Limb (tissue), 2 donors: ENCODE data around the gene DPCD.
A peak's percentile ranks its signal among the peaks of the same experiment; 100 is the strongest.

Experiments used
- DNase-seq, 2 donors: peaks; one replicate each; pipeline ENCODE4 v3.0.0-alpha.2; 2016; ENCODE audit errors: extremely low spot score in 2 of 2

Gene DPCD

DNA sequence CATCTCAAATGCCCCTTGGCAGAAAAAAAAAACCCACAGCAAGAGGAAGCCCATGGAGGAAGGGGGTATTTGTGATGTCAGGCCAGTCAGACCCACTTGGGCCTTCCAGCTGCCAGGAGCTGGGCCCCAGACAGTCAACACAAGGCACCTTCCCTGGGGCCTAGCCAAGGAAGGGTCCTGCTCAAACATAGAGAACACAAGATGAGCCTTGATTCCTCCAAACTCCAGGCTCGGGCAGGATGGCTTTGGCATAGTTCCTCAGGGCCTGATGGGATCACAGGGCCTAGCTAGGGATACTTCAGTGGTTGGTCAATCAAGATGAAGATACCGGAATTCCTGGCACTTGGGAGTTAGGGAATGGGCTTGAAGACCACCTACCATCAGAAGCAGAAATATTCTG lies 30.8 kb downstream of the DPCD start:
- no peak for DNase-seq

DNA sequence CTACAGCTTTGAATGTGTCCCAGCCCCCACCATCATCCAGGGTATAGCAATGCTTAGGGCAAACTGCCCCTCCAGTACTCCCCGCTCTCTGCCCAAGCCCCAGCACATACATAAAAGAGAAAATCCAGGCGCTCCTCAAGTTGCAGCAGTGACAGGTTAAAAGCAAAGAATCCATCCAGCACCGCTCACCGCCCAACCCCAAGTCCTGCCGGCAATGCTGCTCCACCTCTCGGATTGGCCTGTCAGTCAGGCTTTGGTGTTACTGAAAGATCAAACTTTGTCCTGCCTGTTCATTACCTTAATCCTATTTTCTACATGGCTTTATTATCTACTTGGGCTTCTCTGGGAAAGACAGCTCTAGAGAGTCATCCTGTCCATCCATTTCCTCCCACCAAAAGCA lies 31.9 kb downstream of the DPCD start:
- no peak for DNase-seq

DNA sequence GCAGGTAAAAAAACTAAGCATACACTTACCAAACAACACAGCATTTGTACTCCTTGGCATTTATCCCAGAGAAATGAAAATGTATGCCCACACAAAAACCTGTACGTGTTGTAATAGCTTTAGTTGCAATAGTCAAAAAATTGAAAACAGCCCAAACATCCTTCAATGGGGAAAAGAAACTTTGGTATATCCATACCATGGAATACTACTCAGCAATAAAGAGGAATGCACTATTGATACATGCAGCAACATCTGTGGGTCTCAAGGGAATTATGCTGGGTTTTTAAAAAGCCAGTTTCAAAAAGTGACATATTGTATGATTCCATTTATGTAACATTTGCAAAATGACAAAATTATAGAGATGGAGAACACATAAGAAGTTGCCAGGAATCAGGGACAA lies 35.4 kb downstream of the DPCD start:
- no peak for DNase-seq

DNA sequence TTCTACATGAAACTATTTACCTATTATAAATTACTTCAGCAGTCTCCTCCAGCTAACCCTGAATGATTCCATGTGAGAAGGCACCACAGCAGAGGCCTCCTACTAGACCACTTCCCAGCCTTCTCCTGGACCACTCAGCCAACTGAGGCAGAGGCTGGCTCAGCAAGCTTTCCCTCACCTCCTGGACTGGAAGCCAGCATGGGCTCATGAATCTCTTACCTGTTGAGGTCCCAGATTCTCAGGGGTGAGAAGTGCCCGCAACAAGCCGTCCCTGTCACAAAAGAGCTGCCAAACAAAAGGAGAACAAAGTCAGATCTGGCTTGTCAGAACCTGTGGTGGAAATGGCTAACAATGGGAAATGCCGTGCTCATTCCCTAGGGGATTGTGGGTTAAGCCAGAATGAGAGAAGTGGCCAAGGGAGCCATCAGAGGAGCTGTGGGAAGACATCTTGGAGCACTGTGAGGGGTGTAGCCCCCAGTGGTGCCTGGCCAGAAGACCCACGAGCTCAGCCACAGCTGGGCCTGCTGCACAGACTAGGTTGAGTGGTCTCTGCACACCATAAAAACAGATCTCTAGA lies 36.5 kb downstream of the DPCD start:
- no peak for DNase-seq

DNA sequence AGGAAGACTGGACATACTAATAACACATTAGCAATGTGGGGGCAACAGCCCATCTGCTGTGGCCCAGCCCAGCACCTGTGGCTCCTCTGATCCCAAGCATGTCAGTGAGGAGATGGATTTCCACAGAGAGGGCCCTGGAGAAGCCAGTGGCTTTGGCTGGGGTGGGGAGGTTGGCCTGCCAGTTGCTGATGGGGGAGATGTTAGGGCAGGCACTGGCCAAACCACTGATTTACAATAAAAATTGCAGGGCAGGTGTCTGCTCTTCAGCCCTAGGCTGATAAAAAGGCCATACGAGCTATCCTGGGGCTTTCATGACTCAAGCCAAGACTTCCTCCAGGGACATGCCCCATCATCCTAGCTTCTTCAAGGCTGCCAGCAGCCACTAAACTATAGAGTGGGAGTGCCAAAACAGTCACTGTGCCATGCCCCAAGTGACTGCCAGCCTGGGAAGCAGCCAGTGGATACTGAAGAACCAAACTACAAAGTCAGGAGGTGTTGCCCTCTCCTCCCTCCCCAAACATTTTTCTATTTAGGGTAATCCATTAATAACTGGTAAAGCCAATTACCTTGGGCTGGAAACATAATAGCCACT lies 37.8 kb downstream of the DPCD start:
- no peak for DNase-seq

DNA sequence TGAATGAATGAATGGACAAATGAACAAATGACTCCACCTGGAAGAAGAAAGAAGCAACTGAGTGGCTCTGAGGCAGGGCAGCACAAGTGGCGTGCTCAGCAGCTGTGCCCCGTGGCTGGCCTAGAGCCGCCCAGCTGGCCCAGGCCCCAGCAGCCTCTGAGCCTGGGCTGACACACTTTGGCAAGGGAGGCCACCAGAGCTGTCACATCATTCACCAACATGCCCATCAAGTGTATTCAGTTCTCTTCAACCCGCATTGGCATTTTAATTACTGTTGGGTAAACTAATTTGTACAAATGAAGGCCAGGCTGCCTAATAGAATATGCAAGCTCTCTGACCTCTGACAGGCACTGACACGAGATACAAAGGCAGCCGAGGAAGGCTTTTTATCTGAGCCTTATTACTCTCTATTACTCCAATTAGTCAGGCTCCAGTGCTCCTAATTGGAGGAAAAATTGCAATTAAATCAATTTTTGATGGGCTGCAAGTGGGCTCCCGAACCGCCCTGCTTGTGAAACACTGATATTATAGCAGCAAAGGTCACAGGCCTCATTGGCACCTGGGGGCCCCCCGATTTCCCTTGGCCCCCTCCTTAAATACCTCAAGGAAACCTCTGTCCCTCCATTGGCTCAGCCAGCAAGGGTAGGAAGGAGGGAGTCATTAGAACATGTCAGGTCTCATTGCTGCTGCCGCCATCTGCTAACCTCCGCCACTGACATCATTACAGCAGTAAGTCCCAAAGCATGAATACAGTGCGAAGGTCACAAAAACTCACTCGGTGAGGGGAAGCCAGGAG lies 41.9 kb downstream of the DPCD start:
- peak in 1 of 2 donors; percentile 7 for DNase-seq

DNA sequence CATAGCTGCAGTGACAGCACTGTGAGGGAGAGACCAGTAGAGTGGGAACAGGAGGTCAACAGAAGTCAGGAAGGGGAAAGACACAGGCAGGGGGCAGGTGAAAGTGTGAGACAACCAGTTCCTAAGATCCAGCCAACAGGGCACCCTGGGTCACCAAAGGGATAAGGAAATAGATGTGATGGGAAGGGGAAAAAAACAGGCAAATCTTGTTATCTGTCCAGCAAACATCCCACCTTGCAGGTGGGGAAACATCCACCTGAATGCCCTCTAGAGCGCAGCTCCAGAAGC lies 42.5 kb downstream of the DPCD start:
- no peak for DNase-seq

DNA sequence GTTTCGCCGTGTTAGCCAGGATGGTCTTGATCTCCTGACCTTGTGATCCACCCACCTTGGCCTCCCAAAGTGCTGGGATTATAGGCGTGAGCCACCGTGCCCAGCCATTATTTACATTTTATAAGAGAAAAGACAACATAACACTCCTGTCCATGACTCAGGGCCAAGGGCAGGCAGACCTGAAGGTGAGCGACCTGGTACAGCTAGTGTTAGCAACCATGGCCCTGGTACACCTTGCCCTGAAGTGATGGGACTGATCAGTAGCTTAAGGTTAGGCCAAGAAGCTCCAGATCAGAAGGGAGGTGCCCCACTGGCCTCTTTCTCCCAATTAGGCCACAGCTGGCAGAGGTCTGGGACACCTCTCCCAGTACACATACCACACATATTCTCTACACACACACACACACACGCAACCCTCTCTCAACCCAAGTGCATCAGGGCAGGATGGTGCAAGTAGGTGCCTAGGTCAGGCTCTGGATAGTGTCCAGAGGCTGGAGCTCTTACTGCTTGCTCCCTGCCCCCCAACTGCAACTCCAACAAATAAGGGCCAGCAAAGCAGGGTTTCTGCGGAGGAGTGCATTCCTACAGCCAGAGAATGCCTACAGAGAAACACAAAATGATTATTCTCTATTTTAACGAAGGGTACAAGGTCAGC lies 43.8 kb downstream of the DPCD start:
- DNase-seq, result peak in 1 of 2 donors; percentile 4

DNA sequence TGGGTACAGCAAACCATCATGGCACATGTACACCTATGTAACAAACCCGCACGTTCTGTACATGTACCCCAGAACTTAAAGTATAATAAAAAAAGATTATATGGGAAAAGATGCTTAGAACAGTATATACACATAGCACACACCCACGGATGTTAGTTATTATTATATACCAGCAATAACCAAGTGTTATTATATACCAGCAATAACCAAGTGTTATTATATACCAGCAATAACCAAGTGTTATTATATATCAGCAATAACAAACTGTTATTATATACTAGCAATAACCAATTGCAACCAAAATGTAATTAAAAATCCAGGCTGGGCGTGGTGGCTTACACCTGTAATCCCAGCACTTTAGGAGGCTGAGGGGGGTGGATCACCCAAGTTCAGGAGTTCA lies 45.4 kb downstream of the DPCD start:
- DNase-seq, result peak in 1 of 2 donors; percentile 1

DNA sequence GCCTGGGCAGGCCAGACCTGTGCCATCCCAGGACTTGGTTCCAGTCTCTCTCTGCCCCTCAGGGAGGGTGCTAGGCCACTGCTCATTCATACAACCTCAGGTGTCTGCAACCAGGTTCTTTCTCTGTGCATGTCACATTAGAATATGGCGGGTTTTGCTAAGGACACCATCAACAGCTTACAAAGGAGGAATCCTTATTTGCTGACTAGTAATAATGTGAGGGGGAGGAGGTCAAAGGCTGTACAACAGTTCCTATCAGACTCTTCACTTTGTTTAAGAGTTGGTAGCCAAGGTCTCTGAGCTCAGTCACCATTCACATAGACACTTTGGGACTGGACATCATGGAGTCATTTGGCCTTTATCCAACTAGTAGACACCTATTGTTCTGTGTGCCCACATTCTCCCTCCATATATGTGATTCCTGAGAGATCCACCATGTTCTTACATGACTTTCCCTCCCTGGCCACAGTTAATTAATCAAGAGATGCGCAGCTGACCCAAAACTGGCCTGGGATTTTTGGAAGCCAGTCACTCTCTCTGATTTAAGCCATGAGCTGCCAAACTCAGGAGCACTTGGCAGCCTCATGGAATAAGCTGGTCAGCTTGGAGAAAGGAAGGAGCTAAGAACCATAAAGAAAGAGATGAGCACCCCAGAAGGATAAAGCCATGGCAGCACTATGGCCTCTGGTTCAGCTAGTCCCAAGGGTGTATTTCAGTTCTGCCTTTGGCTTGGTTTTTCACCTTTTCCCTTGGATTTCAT lies 51.2 kb downstream of the DPCD start:
- DNase-seq, result no peak

DNA sequence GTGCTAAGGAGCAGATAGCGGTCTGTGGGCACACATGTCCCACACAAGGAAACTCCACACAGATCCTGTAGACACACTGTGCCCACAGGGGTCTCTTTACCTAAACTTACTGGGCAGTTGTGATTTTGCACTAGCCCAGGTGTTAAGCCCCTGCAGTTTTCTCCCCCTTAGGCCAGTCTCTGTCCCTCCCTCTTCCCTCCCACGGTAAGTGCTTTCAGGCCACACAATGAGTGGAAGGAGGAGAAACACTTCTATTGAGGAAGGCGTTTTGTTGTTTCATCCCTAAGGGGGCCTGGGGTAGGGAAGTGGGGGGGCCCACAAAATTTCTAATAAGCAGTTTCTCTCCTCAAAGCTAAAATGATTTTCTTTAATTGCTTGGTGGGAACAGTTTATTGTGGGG lies 55.4 kb downstream of the DPCD start:
- DNase-seq, result no peak

DNA sequence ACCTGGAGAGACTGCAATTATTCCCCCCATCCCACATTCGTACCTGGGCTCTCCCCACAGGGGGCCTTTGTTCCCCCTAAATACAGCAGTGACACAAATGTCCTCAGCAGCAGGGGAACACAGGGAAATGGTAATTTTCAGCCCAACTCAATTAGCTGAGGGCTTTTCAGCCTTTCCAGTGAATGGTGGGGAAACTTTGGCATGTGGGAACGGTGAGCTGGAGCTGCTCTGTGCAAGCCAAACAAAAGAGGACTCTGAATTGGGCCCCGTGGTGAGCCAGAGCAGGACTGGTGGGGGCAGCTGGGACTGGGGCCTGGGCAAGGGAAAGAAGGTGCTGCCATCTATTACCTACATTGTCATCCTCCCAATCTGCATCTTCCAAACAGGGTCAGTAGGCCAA lies 55.9 kb downstream of the DPCD start:
- DNase-seq, result no peak

DNA sequence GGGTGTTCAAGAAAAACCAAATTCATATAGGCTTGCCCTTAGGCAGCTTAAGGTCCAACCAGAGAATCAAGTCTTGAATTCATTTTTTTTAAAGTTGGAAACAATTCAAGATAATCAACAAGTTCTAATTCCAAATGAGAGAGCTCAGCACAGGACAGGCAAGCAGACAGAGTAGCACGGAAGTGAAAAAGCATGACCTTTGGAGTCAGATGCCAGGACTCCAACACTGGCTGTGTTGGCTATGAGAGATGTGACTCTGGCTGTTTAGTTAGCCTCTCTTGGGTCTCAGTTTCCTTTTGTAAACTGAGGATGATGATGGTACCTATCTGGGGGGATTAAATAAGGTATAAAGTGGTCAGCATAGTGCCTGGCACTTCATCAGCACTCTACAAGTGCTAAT lies 57.5 kb downstream of the DPCD start:
- DNase-seq, result no peak

DNA sequence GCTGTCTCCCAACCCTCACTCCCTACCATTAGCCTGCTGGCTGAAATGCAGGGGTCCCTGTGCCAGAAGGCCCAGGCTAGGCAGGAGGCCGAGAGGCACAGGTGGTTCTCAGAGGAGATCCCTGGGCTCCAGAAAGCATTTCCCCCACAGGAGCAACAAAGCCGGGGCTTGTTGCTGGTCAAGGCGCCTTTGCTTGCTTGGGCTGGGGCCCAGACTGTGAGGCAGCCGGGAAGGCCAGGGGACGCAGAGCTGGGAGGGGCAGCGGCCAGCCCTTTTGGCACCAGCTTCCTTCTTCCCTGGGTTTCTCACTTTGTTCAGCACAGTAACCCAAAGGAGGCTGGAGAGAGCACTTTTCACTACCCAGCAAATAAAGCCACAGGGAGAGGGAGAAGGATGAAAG lies 58.2 kb downstream of the DPCD start:
- no peak for DNase-seq

DNA sequence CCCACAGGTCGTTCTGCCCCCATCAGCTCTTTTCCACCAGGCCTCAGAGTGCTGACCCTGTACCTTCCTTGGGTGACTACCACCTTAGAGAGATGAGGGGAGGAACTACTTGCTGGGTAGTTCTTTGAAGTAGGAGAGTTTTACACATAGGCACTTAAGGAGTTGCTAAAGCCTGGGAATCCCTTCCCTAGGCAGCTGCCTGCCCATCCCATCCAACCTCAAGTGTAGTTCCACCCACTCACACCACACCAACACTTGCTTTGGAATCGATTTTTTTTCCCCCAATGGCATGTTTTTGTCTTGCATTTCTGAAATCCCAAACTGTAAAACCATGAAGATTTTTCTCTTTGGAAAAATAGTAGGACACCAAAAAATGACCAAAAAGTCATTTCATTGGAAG lies 59.1 kb downstream of the DPCD start:
- no peak for DNase-seq

DNA sequence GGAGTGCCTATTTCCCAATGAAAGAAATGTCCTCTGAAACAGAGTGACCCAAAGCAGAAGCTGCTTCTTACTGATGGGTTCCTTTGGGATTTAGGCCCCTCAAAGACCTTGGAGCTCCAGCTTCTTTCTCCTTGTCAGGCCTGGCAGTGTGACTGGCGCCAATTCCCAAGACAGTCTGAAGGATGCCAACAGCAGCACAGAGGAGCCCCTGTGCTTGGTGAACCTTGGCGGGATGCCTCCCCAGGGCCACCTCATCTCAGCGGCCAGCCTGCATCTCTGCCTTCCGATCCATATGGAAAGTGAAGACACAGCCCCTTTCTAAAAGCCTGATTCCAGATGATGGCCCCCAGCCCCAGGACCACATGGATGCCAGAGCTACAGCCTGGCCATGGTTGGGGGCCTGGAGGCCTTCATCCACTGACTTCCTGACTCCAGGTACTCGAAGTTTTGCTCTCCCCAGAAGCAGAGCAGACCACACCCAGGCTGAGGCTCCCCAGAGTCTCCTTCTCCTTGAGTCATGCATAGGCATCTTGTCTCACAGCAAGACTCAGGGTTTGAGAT lies 61.5 kb downstream of the DPCD start:
- no peak for DNase-seq

DNA sequence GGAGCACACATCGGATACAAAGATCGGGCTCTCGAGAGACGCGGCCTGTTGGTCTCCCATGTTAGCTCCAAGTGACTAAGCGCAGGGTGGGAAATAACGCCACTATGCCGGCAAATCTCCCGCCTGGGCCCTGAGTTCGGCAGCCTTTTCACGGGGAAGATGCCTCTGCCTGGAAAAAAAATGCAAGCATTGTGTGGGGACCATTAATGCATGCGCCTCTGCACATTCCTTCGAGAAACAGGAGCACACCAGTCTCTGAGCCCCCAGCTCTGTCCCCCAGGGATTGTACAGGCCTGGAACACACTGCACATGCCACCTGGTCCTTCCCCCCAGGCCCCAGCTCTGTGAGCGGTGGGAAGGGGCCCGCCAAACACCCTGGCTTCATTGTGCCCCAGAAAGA lies 62.7 kb downstream of the DPCD start:
- no peak for DNase-seq

DNA sequence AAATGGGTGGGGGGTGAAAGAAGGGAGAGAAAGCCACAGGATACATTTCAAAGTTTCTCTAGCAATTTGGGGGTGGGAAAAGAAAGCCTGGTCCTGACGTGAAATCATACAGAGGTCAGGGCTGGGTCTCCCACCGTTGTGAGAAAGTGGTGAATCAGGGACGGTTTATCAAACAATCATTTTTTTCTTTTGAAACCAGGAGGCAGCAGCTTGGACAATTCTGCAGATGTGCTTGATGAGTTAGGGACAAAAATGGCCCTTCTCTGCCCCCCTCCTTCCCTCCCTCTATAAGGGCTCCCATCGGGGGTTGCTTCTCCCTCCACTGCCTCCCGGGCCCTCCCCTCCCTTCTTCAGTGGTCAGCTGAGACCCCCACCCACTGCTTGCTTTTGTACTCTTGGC lies 63.2 kb downstream of the DPCD start:
- DNase-seq, result no peak

DNA sequence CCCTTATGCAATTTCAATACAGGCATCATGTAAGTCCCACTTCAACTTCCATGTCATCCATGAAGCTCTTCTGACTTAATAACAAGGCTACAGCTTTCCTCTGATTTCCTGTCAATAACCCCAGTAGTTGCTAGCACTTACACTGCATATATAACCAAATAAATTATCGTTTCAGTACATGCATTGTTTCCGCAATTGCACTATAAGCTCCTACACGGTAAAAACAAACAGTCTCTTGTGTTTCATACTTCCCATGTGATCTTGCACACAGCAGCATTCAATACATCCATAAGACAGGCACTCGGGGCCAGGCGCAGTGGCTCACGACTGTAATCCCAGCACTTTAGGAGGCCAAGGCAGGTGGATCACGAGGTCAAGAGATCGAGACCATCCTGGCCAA lies 65.4 kb downstream of the DPCD start:
- no peak for DNase-seq

DNA sequence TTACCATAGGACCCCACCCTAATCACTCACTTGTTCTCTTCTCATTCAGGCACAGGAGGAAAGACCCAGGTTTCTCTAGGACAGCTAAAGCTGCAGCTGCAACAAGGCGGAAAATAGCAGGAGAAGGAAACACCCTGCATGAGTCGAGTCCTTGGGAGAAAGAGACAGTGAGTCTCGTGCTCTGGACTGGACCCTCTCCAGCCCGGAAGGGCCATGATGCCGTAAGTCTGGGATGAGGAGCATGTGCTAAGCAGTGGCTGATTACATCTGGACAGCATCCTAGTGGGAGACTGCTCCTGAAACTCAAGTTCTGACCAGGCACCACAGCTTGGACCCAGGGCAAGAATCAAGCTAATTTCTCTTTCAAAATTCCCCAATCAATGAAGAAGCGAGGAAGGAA lies 67.4 kb downstream of the DPCD start:
- no peak for DNase-seq

DNA sequence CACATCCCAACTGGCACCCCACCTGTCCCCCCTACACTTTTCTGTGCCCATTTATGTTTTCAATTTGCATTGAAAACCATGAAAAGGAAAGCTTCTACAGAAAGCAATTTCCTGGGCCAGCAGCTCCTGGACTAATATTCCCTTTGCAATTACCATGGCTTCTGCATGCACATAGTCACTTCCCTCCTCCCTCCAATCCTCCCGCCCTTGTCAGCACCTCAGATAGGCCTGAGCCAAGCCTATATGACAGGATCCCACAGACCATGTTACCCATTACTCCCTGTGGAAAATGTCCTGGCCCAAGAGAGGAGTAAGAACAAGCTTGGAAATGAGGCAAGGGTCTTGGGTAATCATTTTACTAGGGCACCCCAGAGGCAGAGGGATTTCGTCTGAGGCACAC lies 68.8 kb downstream of the DPCD start:
- DNase-seq, result no peak

DNA sequence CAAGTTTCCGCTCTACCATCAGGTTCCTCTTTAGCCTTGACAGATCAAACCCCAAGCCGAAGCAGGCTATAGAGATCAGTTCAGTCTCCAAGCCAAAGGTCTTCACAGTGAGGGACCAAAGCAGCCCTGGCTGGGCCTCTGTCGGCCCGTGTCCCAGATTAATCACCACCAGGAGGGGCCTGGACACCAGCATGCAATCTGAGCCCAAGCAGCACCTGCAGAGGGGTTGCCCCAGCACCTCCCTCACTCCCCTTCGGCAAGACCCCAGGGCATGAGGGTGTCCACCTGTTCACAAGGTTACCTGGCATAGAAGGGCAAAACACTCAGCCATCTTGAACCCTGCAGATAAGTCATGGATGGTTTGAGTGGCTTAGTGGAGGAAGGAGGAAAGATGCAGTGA lies 70.9 kb downstream of the DPCD start:
- DNase-seq, result no peak
